ENCODE data around the gene CDX1.

Gene CDX1

GRCh38 chr5:150217873-150218692 is 51.5 kb downstream of the CDX1 start:
- Histone ChIP-seq H3K9me3 (ENCODE audit: insufficient read depth, low read length) (no peaks in the 10 kb centered on the region), H3K36me3 (ENCODE audit: insufficient read depth, insufficient read length, low read length) (no peaks in the 10 kb centered on the region), H3K27me3 (ENCODE audit: insufficient read depth, insufficient read length) (peaks cover 19% of the 10 kb centered on the region), H3K4me1 (ENCODE audit: insufficient read depth, insufficient read length) (peaks cover 3% of the 10 kb centered on the region), H3K4me3 (ENCODE audit: insufficient read length, low read depth) (no peak overlapping the region), H3K9ac (ENCODE audit: insufficient read length, low read depth) (no peak overlapping the region)
- DNase-seq (ENCODE audit: low read depth, low spot score), result peak; percentile 66
- no peak for TF ChIP-seq ZNF274 (IDR thresholded peaks at IDR 0.05; ENCODE audit: low read depth, low read length)
- TF ChIP-seq YY1 (IDR thresholded peaks at IDR 0.05; ENCODE audit: insufficient read depth, insufficient read length), result no peak
- TF ChIP-seq SUZ12 (IDR thresholded peaks at IDR 0.05; ENCODE audit: extremely low read depth, insufficient read depth, insufficient read length), result no peak

GRCh38 chr5:150218693-150219035 is 52.1 kb downstream of the CDX1 start:
- no peak overlapping the region for H3K9ac ChIP-seq (ENCODE audit: insufficient read length, low read depth)
- H3K4me3 ChIP-seq (ENCODE audit: insufficient read length, low read depth), result no peak overlapping the region
- TF ChIP-seq ZNF274 (IDR thresholded peaks at IDR 0.05; ENCODE audit: low read depth, low read length) (no peak), YY1 (IDR thresholded peaks at IDR 0.05; ENCODE audit: insufficient read depth, insufficient read length) (no peak), SUZ12 (IDR thresholded peaks at IDR 0.05; ENCODE audit: extremely low read depth, insufficient read depth, insufficient read length) (no peak)
- DNase-seq (ENCODE audit: low read depth, low spot score), result no peak
- H3K4me1 ChIP-seq (ENCODE audit: insufficient read depth, insufficient read length), result no peaks in the 10 kb centered on the region
- no peaks in the 10 kb centered on the region for H3K36me3 ChIP-seq (ENCODE audit: insufficient read depth, insufficient read length, low read length)
- H3K9me3 ChIP-seq (ENCODE audit: insufficient read depth, low read length), result no peaks in the 10 kb centered on the region
- H3K27me3 ChIP-seq (ENCODE audit: insufficient read depth, insufficient read length), result peaks cover 19% of the 10 kb centered on the region

GRCh38 chr5:150219142-150219541 is 52.6 kb downstream of the CDX1 start:
- no peak for DNase-seq (ENCODE audit: low read depth, low spot score)
- no peaks in the 10 kb centered on the region for H3K9me3 ChIP-seq (ENCODE audit: insufficient read depth, low read length)
- TF ChIP-seq YY1 (IDR thresholded peaks at IDR 0.05; ENCODE audit: insufficient read depth, insufficient read length) (no peak), SUZ12 (IDR thresholded peaks at IDR 0.05; ENCODE audit: extremely low read depth, insufficient read depth, insufficient read length) (no peak), ZNF274 (IDR thresholded peaks at IDR 0.05; ENCODE audit: low read depth, low read length) (no peak)
- H3K4me3 ChIP-seq (ENCODE audit: insufficient read length, low read depth), result no peak overlapping the region
- peaks cover 19% of the 10 kb centered on the region for H3K27me3 ChIP-seq (ENCODE audit: insufficient read depth, insufficient read length)
- no peak overlapping the region for H3K9ac ChIP-seq (ENCODE audit: insufficient read length, low read depth)
- no peaks in the 10 kb centered on the region for H3K36me3 ChIP-seq (ENCODE audit: insufficient read depth, insufficient read length, low read length)
- H3K4me1 ChIP-seq (ENCODE audit: insufficient read depth, insufficient read length), result no peaks in the 10 kb centered on the region

- no peak for DNase-seq (ENCODE audit: low read depth, low spot score)
- Histone ChIP-seq H3K4me3 (ENCODE audit: insufficient read length, low read depth) (no peak overlapping the region), H3K36me3 (ENCODE audit: insufficient read depth, insufficient read length, low read length) (no peaks in the 10 kb centered on the region), H3K4me1 (ENCODE audit: insufficient read depth, insufficient read length) (no peaks in the 10 kb centered on the region), H3K9me3 (ENCODE audit: insufficient read depth, low read length) (no peaks in the 10 kb centered on the region), H3K9ac (ENCODE audit: insufficient read length, low read depth) (no peak overlapping the region), H3K27me3 (ENCODE audit: insufficient read depth, insufficient read length) (peaks cover 19% of the 10 kb centered on the region)
- TF ChIP-seq ZNF274 (IDR thresholded peaks at IDR 0.05; ENCODE audit: low read depth, low read length) (no peak), YY1 (IDR thresholded peaks at IDR 0.05; ENCODE audit: insufficient read depth, insufficient read length) (no peak), SUZ12 (IDR thresholded peaks at IDR 0.05; ENCODE audit: extremely low read depth, insufficient read depth, insufficient read length) (no peak)
These were observed 53.3 kb downstream of the CDX1 start for GRCh38 chr5:150219861-150220260.

GRCh38 chr5:150221471-150221870 is 54.9 kb downstream of the CDX1 start:
- Histone ChIP-seq H3K27me3 (ENCODE audit: insufficient read depth, insufficient read length) (peaks cover 16% of the 10 kb centered on the region), H3K9ac (ENCODE audit: insufficient read length, low read depth) (no peak overlapping the region), H3K4me3 (ENCODE audit: insufficient read length, low read depth) (no peak overlapping the region), H3K9me3 (ENCODE audit: insufficient read depth, low read length) (no peaks in the 10 kb centered on the region), H3K36me3 (ENCODE audit: insufficient read depth, insufficient read length, low read length) (no peaks in the 10 kb centered on the region), H3K4me1 (ENCODE audit: insufficient read depth, insufficient read length) (no peaks in the 10 kb centered on the region)
- no peak for DNase-seq (ENCODE audit: low read depth, low spot score)
- TF ChIP-seq ZNF274 (IDR thresholded peaks at IDR 0.05; ENCODE audit: low read depth, low read length) (no peak), YY1 (IDR thresholded peaks at IDR 0.05; ENCODE audit: insufficient read depth, insufficient read length) (no peak), SUZ12 (IDR thresholded peaks at IDR 0.05; ENCODE audit: extremely low read depth, insufficient read depth, insufficient read length) (no peak)

- H3K4me1 ChIP-seq (ENCODE audit: insufficient read depth, insufficient read length), result peaks cover 2% of the 10 kb centered on the region
- DNase-seq (ENCODE audit: low read depth, low spot score), result no peak
- H3K36me3 ChIP-seq (ENCODE audit: insufficient read depth, insufficient read length, low read length), result no peaks in the 10 kb centered on the region
- TF ChIP-seq ZNF274 (IDR thresholded peaks at IDR 0.05; ENCODE audit: low read depth, low read length), result no peak
- no peak for TF ChIP-seq SUZ12 (IDR thresholded peaks at IDR 0.05; ENCODE audit: extremely low read depth, insufficient read depth, insufficient read length)
- TF ChIP-seq YY1 (IDR thresholded peaks at IDR 0.05; ENCODE audit: insufficient read depth, insufficient read length), result no peak
- no peaks in the 10 kb centered on the region for H3K9me3 ChIP-seq (ENCODE audit: insufficient read depth, low read length)
- no peak overlapping the region for H3K9ac ChIP-seq (ENCODE audit: insufficient read length, low read depth)
- peaks cover 2% of the 10 kb centered on the region for H3K27me3 ChIP-seq (ENCODE audit: insufficient read depth, insufficient read length)
- H3K4me3 ChIP-seq (ENCODE audit: insufficient read length, low read depth), result no peak overlapping the region
These were observed 56.3 kb downstream of the CDX1 start for GRCh38 chr5:150222906-150223305.

GRCh38 chr5:150223474-150223873 is 56.9 kb downstream of the CDX1 start:
- Histone ChIP-seq H3K4me1 (ENCODE audit: insufficient read depth, insufficient read length) (peaks cover 2% of the 10 kb centered on the region), H3K36me3 (ENCODE audit: insufficient read depth, insufficient read length, low read length) (no peaks in the 10 kb centered on the region), H3K9ac (ENCODE audit: insufficient read length, low read depth) (no peak overlapping the region), H3K27me3 (ENCODE audit: insufficient read depth, insufficient read length) (no peaks in the 10 kb centered on the region), H3K9me3 (ENCODE audit: insufficient read depth, low read length) (no peaks in the 10 kb centered on the region), H3K4me3 (ENCODE audit: insufficient read length, low read depth) (no peak overlapping the region)
- TF ChIP-seq ZNF274 (IDR thresholded peaks at IDR 0.05; ENCODE audit: low read depth, low read length) (no peak), SUZ12 (IDR thresholded peaks at IDR 0.05; ENCODE audit: extremely low read depth, insufficient read depth, insufficient read length) (no peak), YY1 (IDR thresholded peaks at IDR 0.05; ENCODE audit: insufficient read depth, insufficient read length) (no peak)
- no peak for DNase-seq (ENCODE audit: low read depth, low spot score)

Measured in NT2/D1 (cell line).